ENCODE measurements around the gene PLXNA2. TPM values are rescaled to one million over a fixed set of nuclear protein-coding genes. Genes with fewer than 3 reads are reported as not detected.

PLXNA2 gene
- total RNA-seq, 4 donors from 2014 or later, result 26.9 to 54.0 (median 46.1) TPM

- H3K36me3 ChIP-seq, result no peaks in the 10 kb centered on the region
- no peak for DNase-seq
- H3K9me3 ChIP-seq, result no peaks in the 10 kb centered on the region
- H3K4me3 ChIP-seq, result no peak overlapping the region
- intact Hi-C loops (cut with DNase I), result no loop called here
- 58 to 73% methylated on average over 2 of the region's 2 CpGs for WGBS, 2 donors
- peaks cover 0 to 48% (median 0%) of the 10 kb centered on the region in 4 donors for H3K27me3 ChIP-seq
- no peaks in the 10 kb centered on the region for H3K4me1 ChIP-seq
- TF ChIP-seq POLR2A (IDR thresholded peaks at IDR 0.05) (no peak), CTCF (IDR thresholded peaks at IDR 0.05) (no peak)
- H3K27ac ChIP-seq, result no peak overlapping the region
Measured at GRCh38 chr1:208289716-208290115, 45.5 kb upstream of the PLXNA2 start.

- Histone ChIP-seq H3K4me3 (no peak overlapping the region), H3K4me1 (no peaks in the 10 kb centered on the region), H3K27ac (no peak overlapping the region), H3K9me3 (no peaks in the 10 kb centered on the region), H3K36me3 (no peaks in the 10 kb centered on the region), H3K27me3 (peaks cover 0 to 36% (median 0%) of the 10 kb centered on the region in 4 donors)
- WGBS, 2 donors, result 82 to 88% methylated on average over 4 of the region's 4 CpGs
- TF ChIP-seq POLR2A (IDR thresholded peaks at IDR 0.05) (no peak), CTCF (IDR thresholded peaks at IDR 0.05) (no peak)
- intact Hi-C loops (cut with DNase I), result no loop called here
- no peak for DNase-seq
Measured at GRCh38 chr1:208288495-208288894, 44.3 kb upstream of the PLXNA2 start.

GRCh38 chr1:208280681-208281450 lies 36.7 kb upstream of the PLXNA2 start:
- H3K27me3 ChIP-seq, result peaks cover 0 to 51% (median 0%) of the 10 kb centered on the region in 4 donors
- no peaks in the 10 kb centered on the region for H3K36me3 ChIP-seq
- DNase-seq, result no peak
- TF ChIP-seq CTCF (IDR thresholded peaks at IDR 0.05) (no peak), POLR2A (IDR thresholded peaks at IDR 0.05) (no peak)
- H3K9me3 ChIP-seq, result no peaks in the 10 kb centered on the region
- H3K4me3 ChIP-seq, result no peak overlapping the region
- no peak overlapping the region for H3K27ac ChIP-seq
- intact Hi-C loops (cut with DNase I), result no loop called here
- whole genome bisulfite sequencing, 2 donors, result 55 to 58% methylated on average over 8 of the region's 8 CpGs
- no peaks in the 10 kb centered on the region for H3K4me1 ChIP-seq

- H3K36me3 ChIP-seq, result no peaks in the 10 kb centered on the region
- TF ChIP-seq CTCF (IDR thresholded peaks at IDR 0.05) (no peak), POLR2A (IDR thresholded peaks at IDR 0.05) (no peak)
- no peak for DNase-seq
- H3K4me3 ChIP-seq, result no peak overlapping the region
- no peaks in the 10 kb centered on the region for H3K4me1 ChIP-seq
- no peak overlapping the region for H3K27ac ChIP-seq
- peaks cover 0 to 53% (median 0%) of the 10 kb centered on the region in 4 donors for H3K27me3 ChIP-seq
- intact Hi-C loops (cut with DNase I), result no loop called here
- no peaks in the 10 kb centered on the region for H3K9me3 ChIP-seq
- WGBS, 2 donors, result 70 to 75% methylated on average over 9 to 11 of the region's 11 CpGs
Measured at GRCh38 chr1:208279826-208280588, 35.8 kb upstream of the PLXNA2 start.

- Histone ChIP-seq H3K9me3 (no peaks in the 10 kb centered on the region), H3K4me1 (no peaks in the 10 kb centered on the region), H3K27ac (no peak overlapping the region), H3K36me3 (no peaks in the 10 kb centered on the region), H3K27me3 (peaks cover 0 to 58% (median 0%) of the 10 kb centered on the region in 4 donors), H3K4me3 (no peak overlapping the region)
- DNase-seq, result no peak
- 60% methylated on average over 1 of the region's 1 CpG; no CpG with 5 or more reads in 1 of the 2 donors for WGBS, 2 donors
- TF ChIP-seq CTCF (IDR thresholded peaks at IDR 0.05) (no peak), POLR2A (IDR thresholded peaks at IDR 0.05) (no peak)
- intact Hi-C loops (cut with DNase I), result no loop called here
Measured at GRCh38 chr1:208278638-208279037, 34.5 kb upstream of the PLXNA2 start.

All from esophagus squamous epithelium (tissue), 5 donors.